Mesothelial cell of epicardium (in vitro differentiated cells): Measurements from ENCODE around the gene TTC22. TPM values are rescaled to one million over a fixed set of nuclear protein-coding genes. Genes with fewer than 3 reads are reported as not detected.
"Not testable (repeated sequence)": the region's sequence is repeated elsewhere in the genome, so short reads cannot be mapped to it uniquely, and the experiment has no call there.

Experiments used
- DNase-seq, 2 experiments: peaks; one replicate each; pipeline ENCODE4 v3.0.0; 2021; ENCODE audit warnings: low spot score in 2 of 2; ENCODE audit not compliant: unreplicated experiment in 2 of 2
- H3K27ac Mint-ChIP-seq: 2 replicates; pipeline ENCODE4 v1.8.0; 2021; ENCODE audit warnings: mixed read lengths
- H3K27me3 Mint-ChIP-seq: 2 replicates; pipeline ENCODE4 v1.8.0; 2021; ENCODE audit warnings: low read depth, mixed read lengths
- H3K36me3 Mint-ChIP-seq: 2 replicates; pipeline ENCODE4 v1.8.0; 2021; ENCODE audit warnings: mixed read lengths
- H3K4me1 Mint-ChIP-seq: 2 replicates; pipeline ENCODE4 v1.8.0; 2021; ENCODE audit warnings: mixed read lengths
- H3K4me3 Mint-ChIP-seq: 2 replicates; pipeline ENCODE4 v1.8.0; 2021; ENCODE audit warnings: mild to moderate bottlenecking, moderate library complexity, mixed read lengths
- H3K9me3 Mint-ChIP-seq: 2 replicates; pipeline ENCODE4 v1.8.0; 2021; ENCODE audit warnings: mixed read lengths
- total RNA-seq: library from RNA; stranded (reverse); gene quantifications from 3 replicates; pipeline ENCODE4 v1.2.1, GENCODE V29; 2021
- TF ChIP-seq, protein P1 (sequence below): fragments of 200-600 bp; sonication (generic); IDR thresholded peaks from one replicate; pipeline ENCODE4 v1.5.0; 2021; ENCODE audit warnings: antibody characterized with exemption; ENCODE audit not compliant: unreplicated experiment

Gene TTC22
- total RNA-seq, 1 donor from 2014 or later = 1.3 TPM

- Mint-ChIP-seq H3K27ac (no peak overlapping the region), H3K9me3 (no peaks in the 10 kb centered on the region), H3K27me3 (peaks cover 39% of the 10 kb centered on the region), H3K36me3 (no peaks in the 10 kb centered on the region), H3K4me1 (peaks cover 9% of the 10 kb centered on the region), H3K4me3 (no peak overlapping the region)
- TF ChIP-seq, protein P1, sequence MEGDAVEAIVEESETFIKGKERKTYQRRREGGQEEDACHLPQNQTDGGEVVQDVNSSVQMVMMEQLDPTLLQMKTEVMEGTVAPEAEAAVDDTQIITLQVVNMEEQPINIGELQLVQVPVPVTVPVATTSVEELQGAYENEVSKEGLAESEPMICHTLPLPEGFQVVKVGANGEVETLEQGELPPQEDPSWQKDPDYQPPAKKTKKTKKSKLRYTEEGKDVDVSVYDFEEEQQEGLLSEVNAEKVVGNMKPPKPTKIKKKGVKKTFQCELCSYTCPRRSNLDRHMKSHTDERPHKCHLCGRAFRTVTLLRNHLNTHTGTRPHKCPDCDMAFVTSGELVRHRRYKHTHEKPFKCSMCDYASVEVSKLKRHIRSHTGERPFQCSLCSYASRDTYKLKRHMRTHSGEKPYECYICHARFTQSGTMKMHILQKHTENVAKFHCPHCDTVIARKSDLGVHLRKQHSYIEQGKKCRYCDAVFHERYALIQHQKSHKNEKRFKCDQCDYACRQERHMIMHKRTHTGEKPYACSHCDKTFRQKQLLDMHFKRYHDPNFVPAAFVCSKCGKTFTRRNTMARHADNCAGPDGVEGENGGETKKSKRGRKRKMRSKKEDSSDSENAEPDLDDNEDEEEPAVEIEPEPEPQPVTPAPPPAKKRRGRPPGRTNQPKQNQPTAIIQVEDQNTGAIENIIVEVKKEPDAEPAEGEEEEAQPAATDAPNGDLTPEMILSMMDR = no peak
- DNase-seq = no peak
Observed at GRCh38 chr1:54777011-54777410, 24.1 kb downstream of the TTC22 start.

- not testable (repeated sequence) for H3K9me3 Mint-ChIP-seq, H3K36me3 Mint-ChIP-seq, H3K4me1 Mint-ChIP-seq, H3K27ac Mint-ChIP-seq, DNase-seq, H3K4me3 Mint-ChIP-seq
- H3K27me3 Mint-ChIP-seq = peaks cover 33% of the 10 kb centered on the region
Observed at GRCh38 chr1:54775828-54776721, 25.0 kb downstream of the TTC22 start.

DNA sequence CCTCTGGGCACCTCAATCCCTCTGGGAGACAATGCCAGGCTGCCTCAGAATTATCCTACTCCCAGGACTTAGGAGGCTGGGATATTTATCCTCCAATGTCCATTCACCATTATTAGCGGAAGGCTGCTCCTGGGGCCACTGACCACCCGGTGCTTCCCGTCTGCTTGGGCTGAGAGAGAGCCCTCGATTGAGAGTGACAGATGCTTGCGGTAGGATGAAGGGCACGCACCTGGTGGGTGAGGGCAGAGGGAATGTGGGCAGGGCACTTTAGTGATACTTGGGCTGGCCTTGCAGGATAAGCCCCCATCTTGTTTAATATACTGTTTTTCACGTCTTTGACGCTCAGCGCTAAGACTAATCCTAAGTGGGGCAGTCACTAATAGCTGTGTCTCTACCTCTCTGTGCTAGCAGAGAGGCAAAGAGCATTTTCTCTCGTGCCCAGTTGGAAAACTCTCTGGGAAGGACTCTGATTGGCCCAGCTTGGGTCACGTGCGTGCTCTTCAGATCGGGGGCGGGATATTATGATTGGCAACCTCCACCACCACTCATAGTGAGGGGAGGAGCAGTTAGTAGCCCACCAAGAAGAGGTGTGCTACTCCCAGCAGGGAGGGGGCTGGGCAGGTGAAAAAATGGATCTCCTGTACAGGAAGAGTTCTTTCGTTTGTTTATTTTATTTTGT lies 26.2 kb downstream of the TTC22 start:
- Mint-ChIP-seq H3K27me3 (peaks cover 23% of the 10 kb centered on the region), H3K36me3 (no peaks in the 10 kb centered on the region), H3K4me3 (no peak overlapping the region), H3K27ac (no peak overlapping the region), H3K4me1 (peaks cover 6% of the 10 kb centered on the region), H3K9me3 (no peaks in the 10 kb centered on the region)
- TF ChIP-seq, protein P1 = no peak
- DNase-seq = no peak

DNA sequence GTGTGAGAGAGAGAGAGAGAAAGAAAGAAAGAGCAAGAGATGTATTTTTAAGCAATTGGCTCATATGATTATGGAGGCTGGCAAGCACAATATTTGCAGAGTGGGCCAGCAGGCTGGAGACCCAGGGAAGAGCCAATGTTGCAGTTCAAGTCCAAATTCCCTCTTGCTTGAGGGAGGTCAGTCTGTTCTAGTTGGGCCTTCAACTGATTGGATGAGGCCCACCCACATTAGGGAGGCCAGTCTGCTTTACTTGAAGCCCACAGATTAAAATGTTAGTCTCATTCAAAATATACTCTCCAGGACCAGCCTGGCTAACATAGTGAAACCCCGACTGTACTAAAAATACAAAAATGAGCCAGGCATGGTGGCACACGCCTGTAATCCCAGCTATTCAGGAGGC lies 28.2 kb downstream of the TTC22 start:
- H3K4me1 Mint-ChIP-seq = peaks cover 6% of the 10 kb centered on the region
- DNase-seq = no peak
- TF ChIP-seq, protein P1 = no peak
- H3K4me3 Mint-ChIP-seq = no peak overlapping the region
- no peaks in the 10 kb centered on the region for H3K9me3 Mint-ChIP-seq
- H3K27ac Mint-ChIP-seq = no peak overlapping the region
- no peaks in the 10 kb centered on the region for H3K36me3 Mint-ChIP-seq
- H3K27me3 Mint-ChIP-seq = peaks cover 8% of the 10 kb centered on the region

GRCh38 chr1:54768093-54768492 lies 33.0 kb downstream of the TTC22 start:
- Mint-ChIP-seq H3K4me3 (no peak overlapping the region), H3K4me1 (peaks cover 12% of the 10 kb centered on the region), H3K36me3 (no peaks in the 10 kb centered on the region), H3K9me3 (no peaks in the 10 kb centered on the region), H3K27ac (no peak overlapping the region), H3K27me3 (peaks cover 9% of the 10 kb centered on the region)
- DNase-seq = no peak
- TF ChIP-seq, protein P1 = no peak

- no peak for DNase-seq
- H3K9me3 Mint-ChIP-seq = no peaks in the 10 kb centered on the region
Observed at GRCh38 chr1:54767526-54767925, 33.6 kb downstream of the TTC22 start.

More at GRCh38 chr1:54767526-54767925, 33.6 kb downstream of the TTC22 start:
- no peak overlapping the region for H3K4me3 Mint-ChIP-seq
- H3K4me1 Mint-ChIP-seq = peaks cover 17% of the 10 kb centered on the region
- TF ChIP-seq, protein P1 = no peak
- no peak overlapping the region for H3K27ac Mint-ChIP-seq
- peaks cover 9% of the 10 kb centered on the region for H3K27me3 Mint-ChIP-seq
- no peaks in the 10 kb centered on the region for H3K36me3 Mint-ChIP-seq
